ENCODE results near the gene SRSF10.

GRCh38 chr1:23914921-23915320 lies 65.2 kb downstream of the SRSF10 start:
- no peak for TF ChIP-seq CTCF (conservative IDR thresholded peaks at IDR 0.05)
- no peak for TF ChIP-seq EZH2 (IDR thresholded peaks at IDR 0.05; ENCODE audit: low read depth)
